Stomach (tissue), 4 donors: Measurements from ENCODE around the gene ZGPAT.
A peak's percentile ranks its signal among the peaks of the same experiment; 100 is the strongest.

Experiments
- POLR2A ChIP-seq, 4 donors: fragments of 450-650 bp; IDR thresholded peaks; one replicate each; pipeline ENCODE4 v1.6.1; 2016; ENCODE audit warnings: antibody characterized with exemption in 4 of 4, control low read depth in 2 of 4, mild to moderate bottlenecking in 1 of 4, moderate library complexity in 1 of 4
- POLR2AphosphoS5 ChIP-seq, 3 donors: sonication (generic); formaldehyde crosslinking; IDR thresholded peaks; one replicate each; pipeline ENCODE4 v1.6.1; 2016; ENCODE audit warnings: antibody characterized with exemption in 3 of 3
- TF ChIP-seq, protein P1 (sequence below), 7 experiments: fragments of 450-650 bp in 4 of 7; fragments of 200-600 bp in 3 of 7; sonication (generic) in 3 of 7; IDR thresholded peaks; one replicate each; pipeline ENCODE4 v1.5.1; 2016 to 2019; ENCODE audit warnings: antibody characterized with exemption in 7 of 7, control low read depth in 2 of 7, mild to moderate bottlenecking in 1 of 7

DNA sequence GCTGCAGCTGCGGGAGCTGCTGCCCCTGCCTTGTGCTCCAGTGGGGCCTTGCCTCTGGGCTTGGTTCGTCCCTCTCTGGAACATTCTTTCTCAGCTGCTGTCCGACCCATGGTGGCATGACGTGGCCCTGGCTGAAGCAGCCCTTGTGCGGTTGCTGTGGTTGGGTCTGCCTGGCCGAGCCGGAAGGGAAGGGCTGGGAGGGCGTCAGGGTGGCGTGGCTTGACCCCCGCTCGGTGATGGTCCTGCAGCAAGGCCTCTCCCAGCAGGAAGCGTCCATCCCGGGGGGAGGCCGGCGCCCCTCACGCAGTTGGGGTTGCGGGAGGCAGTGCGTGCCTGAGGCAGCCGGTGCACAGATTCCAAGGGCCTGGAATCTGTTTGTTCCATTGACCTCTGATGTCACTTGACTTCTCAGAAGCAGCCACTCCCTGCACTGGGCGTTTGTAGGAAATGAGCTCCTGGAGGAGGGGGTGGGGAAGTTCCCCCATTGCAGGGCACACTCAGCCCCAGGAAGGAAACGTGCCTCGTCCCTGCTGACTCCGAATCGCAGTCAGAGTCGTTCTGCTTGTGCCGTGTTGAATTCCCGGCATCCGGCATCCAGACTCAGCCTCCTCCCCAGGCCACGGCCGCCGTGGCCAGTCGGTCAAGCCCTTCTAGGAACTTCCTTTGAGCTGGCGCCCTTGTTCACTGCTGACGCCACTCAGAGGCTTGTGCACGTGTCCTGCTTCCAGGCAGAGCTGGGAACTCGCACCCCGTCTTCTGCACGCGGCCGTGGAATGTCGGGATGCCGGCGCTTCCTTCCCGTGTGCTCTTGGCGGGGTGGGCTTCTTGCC, 21.1 kb upstream of the ZGPAT start:
- TF ChIP-seq, protein P1, sequence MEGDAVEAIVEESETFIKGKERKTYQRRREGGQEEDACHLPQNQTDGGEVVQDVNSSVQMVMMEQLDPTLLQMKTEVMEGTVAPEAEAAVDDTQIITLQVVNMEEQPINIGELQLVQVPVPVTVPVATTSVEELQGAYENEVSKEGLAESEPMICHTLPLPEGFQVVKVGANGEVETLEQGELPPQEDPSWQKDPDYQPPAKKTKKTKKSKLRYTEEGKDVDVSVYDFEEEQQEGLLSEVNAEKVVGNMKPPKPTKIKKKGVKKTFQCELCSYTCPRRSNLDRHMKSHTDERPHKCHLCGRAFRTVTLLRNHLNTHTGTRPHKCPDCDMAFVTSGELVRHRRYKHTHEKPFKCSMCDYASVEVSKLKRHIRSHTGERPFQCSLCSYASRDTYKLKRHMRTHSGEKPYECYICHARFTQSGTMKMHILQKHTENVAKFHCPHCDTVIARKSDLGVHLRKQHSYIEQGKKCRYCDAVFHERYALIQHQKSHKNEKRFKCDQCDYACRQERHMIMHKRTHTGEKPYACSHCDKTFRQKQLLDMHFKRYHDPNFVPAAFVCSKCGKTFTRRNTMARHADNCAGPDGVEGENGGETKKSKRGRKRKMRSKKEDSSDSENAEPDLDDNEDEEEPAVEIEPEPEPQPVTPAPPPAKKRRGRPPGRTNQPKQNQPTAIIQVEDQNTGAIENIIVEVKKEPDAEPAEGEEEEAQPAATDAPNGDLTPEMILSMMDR (IDR thresholded peaks at IDR 0.05) = no peak
- TF ChIP-seq POLR2A (IDR thresholded peaks at IDR 0.05) = no peak
- peak; percentile 9 to 76 (median 66) for TF ChIP-seq POLR2AphosphoS5 (IDR thresholded peaks at IDR 0.05)
